ENCODE measurements around the gene DBH. TPM values are rescaled to one million over a fixed set of nuclear protein-coding genes. Genes with fewer than 3 reads are reported as not detected.

The DBH gene
- total and polyA plus RNA-seq, 2 donors (not counting 3 experiments of a cell fraction or from before 2014, with no cell fraction given) = not detected

- intact Hi-C loops (cut with micrococcal nuclease) = no loop called here
- H3K79me2 ChIP-seq (ENCODE audit: control insufficient read depth, insufficient read depth, low read length) = no peaks in the 10 kb centered on the region
- H3K36me3 ChIP-seq (ENCODE audit: control insufficient read depth in 2 of 2, extremely low read depth in 1 of 2, insufficient read depth in 2 of 2, low read length in 2 of 2) = no peaks in the 10 kb centered on the region
- H3K9me3 ChIP-seq (replicated peaks; ENCODE audit: control insufficient read depth, insufficient read depth, low read length) = no peaks in the 10 kb centered on the region
- H4K20me1 ChIP-seq (replicated peaks; ENCODE audit: control insufficient read depth, extremely low read depth, insufficient read depth, low read length) = no peaks in the 10 kb centered on the region
- peaks cover 0 to 5% of the 10 kb centered on the region in 2 experiments for H3K27me3 ChIP-seq (ENCODE audit: control insufficient read depth in 2 of 2, insufficient read depth in 2 of 2, low read length in 2 of 2)
- H3K9me1 ChIP-seq (replicated peaks; ENCODE audit: control insufficient read depth, extremely low read depth, insufficient read depth, low read length) = no peaks in the 10 kb centered on the region
- no peaks in the 10 kb centered on the region for H3K4me1 ChIP-seq (ENCODE audit: control insufficient read depth, extremely low read depth, insufficient read depth, low read length)
- ChIA-PET CTCF (no interaction called here), POLR2A (no interaction called here)
- no peak overlapping the region for H3K4me2 ChIP-seq (ENCODE audit: insufficient read depth, low read length)
- no peak overlapping the region for H3K4me3 ChIP-seq (replicated peaks in 1 of 3; ENCODE audit: insufficient read depth in 1 of 3, low read depth in 1 of 3, low read length in 3 of 3)
- dilution Hi-C loops (cut with MboI; ENCODE audit: extremely low pct_ligation_motif_present, low sequenced_read_pairs) = no loop called here
- H2AFZ ChIP-seq (ENCODE audit: low read depth, low read length) = no peak overlapping the region
- no peak overlapping the region for H3K27ac ChIP-seq (ENCODE audit: insufficient read depth, low read depth, low read length)
- DNase-seq (ENCODE audit: low read depth, low spot score) = no peak
- no TSS peak for BruUV-seq (replicated peaks)
- no peak for TF ChIP-seq JUN (IDR thresholded peaks at IDR 0.05; ENCODE audit: borderline replicate concordance, insufficient read depth, insufficient read length, low read depth)
- TF ChIP-seq CTCF (IDR thresholded peaks at IDR 0.05; ENCODE audit: extremely low read depth in 1 of 2, insufficient read depth in 1 of 2, low read depth in 1 of 2, low read length in 2 of 2) = no peak
- TF ChIP-seq MAX (IDR thresholded peaks at IDR 0.05; ENCODE audit: insufficient read depth, insufficient read length) = no peak
- TF ChIP-seq POLR2AphosphoS5 (IDR thresholded peaks at IDR 0.05; ENCODE audit: insufficient read depth, low read depth, low read length) = no peak
- TF ChIP-seq FOS (IDR thresholded peaks at IDR 0.05; ENCODE audit: borderline replicate concordance, insufficient read depth, low read length) = no peak
- no peak for TF ChIP-seq EZH2 (IDR thresholded peaks at IDR 0.05; ENCODE audit: borderline replicate concordance, low read depth, low read length, severe bottlenecking)
- H3K9ac ChIP-seq (replicated peaks; ENCODE audit: extremely low read depth, insufficient read depth, low read length) = no peak overlapping the region
- no peak for FAIRE-seq
Observed at GRCh38 chr9:133677126-133678010, 41.2 kb downstream of the DBH start.

All from endothelial cell of umbilical vein (primary cell).